ENCODE measurements around the gene MYO5B. TPM values are rescaled to one million over a fixed set of nuclear protein-coding genes. Genes with fewer than 3 reads are reported as not detected.

Gene MYO5B
- polyA plus RNA-seq, 1 donor (not counting 4 experiments of a cell fraction or from before 2014, with no cell fraction given) = 6.8 TPM

DNA sequence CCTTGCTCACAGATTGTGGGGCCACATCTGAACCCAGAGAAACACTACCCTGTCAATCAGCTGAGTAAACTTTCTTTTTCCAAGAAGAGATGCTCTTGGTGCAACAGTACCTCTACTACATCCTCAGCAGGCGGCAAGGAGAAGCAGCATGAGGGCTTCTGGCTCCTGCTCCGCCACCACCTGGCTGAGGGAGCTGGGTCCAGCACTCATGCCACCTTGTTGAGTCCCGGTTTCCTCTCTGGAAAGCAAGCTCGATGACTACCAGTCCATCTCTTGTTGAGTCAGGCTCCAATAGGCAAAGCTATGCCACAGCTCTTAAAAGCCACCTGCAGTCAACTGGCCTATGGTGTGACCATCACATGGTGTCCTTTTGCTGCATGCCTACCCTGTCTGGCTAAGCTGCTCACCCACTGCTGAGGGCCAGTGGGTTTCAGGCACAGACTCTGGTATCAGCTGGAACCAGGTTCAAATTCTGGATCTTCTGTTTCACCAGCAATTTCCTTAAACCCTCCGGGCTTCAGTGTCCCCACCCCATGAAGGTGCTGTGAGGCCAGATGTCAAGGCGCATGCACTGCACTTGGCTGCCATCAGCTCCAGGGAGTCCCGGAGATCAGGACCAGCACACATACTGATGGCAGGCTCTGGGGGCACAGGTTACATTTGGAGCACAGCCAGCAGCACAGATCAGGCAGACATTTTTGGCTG, 339.1 kb downstream of the MYO5B start:
- DNase-seq (ENCODE audit: low read depth, low spot score) (no peak), FAIRE-seq (no peak)
- no peak overlapping the region for H3K27ac ChIP-seq (ENCODE audit: control insufficient read depth, insufficient read depth, low read length)
- TF ChIP-seq, protein P1, sequence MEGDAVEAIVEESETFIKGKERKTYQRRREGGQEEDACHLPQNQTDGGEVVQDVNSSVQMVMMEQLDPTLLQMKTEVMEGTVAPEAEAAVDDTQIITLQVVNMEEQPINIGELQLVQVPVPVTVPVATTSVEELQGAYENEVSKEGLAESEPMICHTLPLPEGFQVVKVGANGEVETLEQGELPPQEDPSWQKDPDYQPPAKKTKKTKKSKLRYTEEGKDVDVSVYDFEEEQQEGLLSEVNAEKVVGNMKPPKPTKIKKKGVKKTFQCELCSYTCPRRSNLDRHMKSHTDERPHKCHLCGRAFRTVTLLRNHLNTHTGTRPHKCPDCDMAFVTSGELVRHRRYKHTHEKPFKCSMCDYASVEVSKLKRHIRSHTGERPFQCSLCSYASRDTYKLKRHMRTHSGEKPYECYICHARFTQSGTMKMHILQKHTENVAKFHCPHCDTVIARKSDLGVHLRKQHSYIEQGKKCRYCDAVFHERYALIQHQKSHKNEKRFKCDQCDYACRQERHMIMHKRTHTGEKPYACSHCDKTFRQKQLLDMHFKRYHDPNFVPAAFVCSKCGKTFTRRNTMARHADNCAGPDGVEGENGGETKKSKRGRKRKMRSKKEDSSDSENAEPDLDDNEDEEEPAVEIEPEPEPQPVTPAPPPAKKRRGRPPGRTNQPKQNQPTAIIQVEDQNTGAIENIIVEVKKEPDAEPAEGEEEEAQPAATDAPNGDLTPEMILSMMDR (optimal IDR thresholded peaks at IDR 0.05 in 1 of 3, IDR thresholded peaks at IDR 0.05 in 1 of 3, conservative IDR thresholded peaks at IDR 0.05 in 1 of 3; ENCODE audit: extremely low read depth in 1 of 3, insufficient read depth in 2 of 3, low read length in 3 of 3) = no peak
- no peak for TF ChIP-seq EZH2 (IDR thresholded peaks at IDR 0.05; ENCODE audit: low read length)
- no peak overlapping the region for H3K4me2 ChIP-seq (ENCODE audit: control insufficient read depth, extremely low read depth, insufficient read depth, low read depth, low read length)
- no peaks in the 10 kb centered on the region for H3K36me3 ChIP-seq (ENCODE audit: control insufficient read depth in 2 of 2, extremely low read depth in 1 of 2, insufficient read depth in 2 of 2, low read length in 2 of 2)
- H3K27me3 ChIP-seq (ENCODE audit: control insufficient read depth, extremely low read depth, insufficient read depth, low read length) = no peaks in the 10 kb centered on the region
- H3K79me2 ChIP-seq (ENCODE audit: control insufficient read depth, insufficient read depth, low read length) = no peaks in the 10 kb centered on the region
- H2AFZ ChIP-seq (ENCODE audit: control insufficient read depth, low read length) = no peak overlapping the region
- no peak overlapping the region for H3K4me3 ChIP-seq (ENCODE audit: control insufficient read depth in 2 of 3, extremely low read depth in 1 of 3, insufficient read depth in 2 of 3, low read depth in 1 of 3, low read length in 3 of 3)
- H4K20me1 ChIP-seq (ENCODE audit: control insufficient read depth, extremely low read depth, insufficient read depth, low read length) = no peaks in the 10 kb centered on the region
- H3K9ac ChIP-seq (ENCODE audit: control insufficient read depth, extremely low read depth, insufficient read depth, low read length) = no peak overlapping the region
- dilution Hi-C loops (cut with MboI; ENCODE audit: extremely low pct_ligation_motif_present, low sequenced_read_pairs) = no loop called here
- H3K9me1 ChIP-seq (ENCODE audit: control insufficient read depth, extremely low read depth, insufficient read depth, low read length) = no peaks in the 10 kb centered on the region
- peaks cover 13% of the 10 kb centered on the region for H3K4me1 ChIP-seq (ENCODE audit: control insufficient read depth, extremely low read depth, insufficient read depth, low read length)
- no peaks in the 10 kb centered on the region for H3K9me3 ChIP-seq (ENCODE audit: control insufficient read depth, low read depth, low read length)

DNA sequence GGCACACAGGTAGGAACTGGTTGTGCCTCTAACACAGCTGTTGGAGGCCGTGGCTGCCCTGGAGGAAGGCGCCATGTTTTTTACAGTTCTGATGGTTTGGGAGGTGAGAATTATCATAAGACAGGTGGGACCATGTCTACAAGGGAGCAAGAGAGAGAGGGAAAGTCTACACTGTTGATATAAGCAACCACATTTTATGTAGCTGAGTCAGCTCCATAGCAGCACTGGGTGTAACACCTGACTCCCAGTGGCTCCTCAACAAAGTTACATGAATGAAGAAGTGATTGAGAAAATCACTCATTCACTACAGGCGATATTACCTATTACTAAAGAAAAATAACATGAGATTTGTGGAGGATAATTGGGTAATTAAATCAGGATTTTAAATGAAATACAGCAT, 340.3 kb downstream of the MYO5B start:
- no peaks in the 10 kb centered on the region for H3K9me3 ChIP-seq (ENCODE audit: control insufficient read depth, low read depth, low read length)
- no peak for FAIRE-seq
- no peaks in the 10 kb centered on the region for H3K9me1 ChIP-seq (ENCODE audit: control insufficient read depth, extremely low read depth, insufficient read depth, low read length)
- no peak for DNase-seq (ENCODE audit: low read depth, low spot score)
- H3K4me3 ChIP-seq (ENCODE audit: control insufficient read depth in 2 of 3, extremely low read depth in 1 of 3, insufficient read depth in 2 of 3, low read depth in 1 of 3, low read length in 3 of 3) = no peak overlapping the region
- no peaks in the 10 kb centered on the region for H4K20me1 ChIP-seq (ENCODE audit: control insufficient read depth, extremely low read depth, insufficient read depth, low read length)
- no peaks in the 10 kb centered on the region for H3K27me3 ChIP-seq (ENCODE audit: control insufficient read depth, extremely low read depth, insufficient read depth, low read length)
- H2AFZ ChIP-seq (ENCODE audit: control insufficient read depth, low read length) = no peak overlapping the region
- TF ChIP-seq EZH2 (IDR thresholded peaks at IDR 0.05; ENCODE audit: low read length) = no peak
- H3K9ac ChIP-seq (ENCODE audit: control insufficient read depth, extremely low read depth, insufficient read depth, low read length) = no peak overlapping the region
- H3K4me1 ChIP-seq (ENCODE audit: control insufficient read depth, extremely low read depth, insufficient read depth, low read length) = peaks cover 21% of the 10 kb centered on the region
- H3K79me2 ChIP-seq (ENCODE audit: control insufficient read depth, insufficient read depth, low read length) = no peaks in the 10 kb centered on the region
- H3K27ac ChIP-seq (ENCODE audit: control insufficient read depth, insufficient read depth, low read length) = no peak overlapping the region
- H3K4me2 ChIP-seq (ENCODE audit: control insufficient read depth, extremely low read depth, insufficient read depth, low read depth, low read length) = no peak overlapping the region
- H3K36me3 ChIP-seq (ENCODE audit: control insufficient read depth in 2 of 2, extremely low read depth in 1 of 2, insufficient read depth in 2 of 2, low read length in 2 of 2) = no peaks in the 10 kb centered on the region
- dilution Hi-C loops (cut with MboI; ENCODE audit: extremely low pct_ligation_motif_present, low sequenced_read_pairs) = no loop called here

DNA sequence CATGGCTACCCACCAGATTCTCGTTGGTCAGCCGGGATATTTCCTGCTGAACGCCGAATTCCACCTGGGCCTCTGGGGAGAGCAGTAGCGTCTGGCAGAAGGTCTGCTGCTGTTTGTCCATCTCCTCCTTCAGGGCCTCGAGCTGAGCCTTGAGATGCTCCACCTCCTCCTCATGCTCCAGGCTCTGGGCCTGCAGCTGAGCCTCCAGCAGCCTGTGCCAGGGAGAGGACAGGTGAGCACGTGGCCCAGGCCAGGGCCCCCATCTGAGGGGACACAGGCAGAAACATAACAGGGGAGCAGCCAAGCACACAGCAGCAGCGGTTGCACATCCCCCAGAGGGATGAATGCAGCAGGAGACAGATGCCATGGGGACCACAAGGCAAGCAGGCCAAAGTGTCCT, 341.5 kb downstream of the MYO5B start:
- no peak for TF ChIP-seq EZH2 (IDR thresholded peaks at IDR 0.05; ENCODE audit: low read length)
- TF ChIP-seq, protein P1 (optimal IDR thresholded peaks at IDR 0.05 in 1 of 3, IDR thresholded peaks at IDR 0.05 in 1 of 3, conservative IDR thresholded peaks at IDR 0.05 in 1 of 3; ENCODE audit: extremely low read depth in 1 of 3, insufficient read depth in 2 of 3, low read length in 3 of 3) = no peak
- no peaks in the 10 kb centered on the region for H3K79me2 ChIP-seq (ENCODE audit: control insufficient read depth, insufficient read depth, low read length)
- no peak overlapping the region for H3K9ac ChIP-seq (ENCODE audit: control insufficient read depth, extremely low read depth, insufficient read depth, low read length)
- H3K4me2 ChIP-seq (ENCODE audit: control insufficient read depth, extremely low read depth, insufficient read depth, low read depth, low read length) = no peak overlapping the region
- no peaks in the 10 kb centered on the region for H4K20me1 ChIP-seq (ENCODE audit: control insufficient read depth, extremely low read depth, insufficient read depth, low read length)
- H3K9me3 ChIP-seq (ENCODE audit: control insufficient read depth, low read depth, low read length) = no peaks in the 10 kb centered on the region
- no peak overlapping the region for H3K27ac ChIP-seq (ENCODE audit: control insufficient read depth, insufficient read depth, low read length)
- H3K27me3 ChIP-seq (ENCODE audit: control insufficient read depth, extremely low read depth, insufficient read depth, low read length) = no peaks in the 10 kb centered on the region
- FAIRE-seq (peak; percentile 48), DNase-seq (ENCODE audit: low read depth, low spot score) (no peak)
- dilution Hi-C loops (cut with MboI; ENCODE audit: extremely low pct_ligation_motif_present, low sequenced_read_pairs) = no loop called here
- peaks cover 29% of the 10 kb centered on the region for H3K4me1 ChIP-seq (ENCODE audit: control insufficient read depth, extremely low read depth, insufficient read depth, low read length)
- H2AFZ ChIP-seq (ENCODE audit: control insufficient read depth, low read length) = no peak overlapping the region
- H3K36me3 ChIP-seq (ENCODE audit: control insufficient read depth in 2 of 2, extremely low read depth in 1 of 2, insufficient read depth in 2 of 2, low read length in 2 of 2) = no peaks in the 10 kb centered on the region
- H3K9me1 ChIP-seq (ENCODE audit: control insufficient read depth, extremely low read depth, insufficient read depth, low read length) = no peaks in the 10 kb centered on the region
- no peak overlapping the region for H3K4me3 ChIP-seq (ENCODE audit: control insufficient read depth in 2 of 3, extremely low read depth in 1 of 3, insufficient read depth in 2 of 3, low read depth in 1 of 3, low read length in 3 of 3)

All from keratinocyte (primary cell).